Testis (tissue), 2 donors: ENCODE measurements around the gene MNX1.

Experiments
- POLR2A ChIP-seq: fragments of 450-650 bp; IDR thresholded peaks from one replicate; pipeline ENCODE4 v1.6.1; 2017; ENCODE audit warnings: antibody characterized with exemption, mild to moderate bottlenecking, moderate library complexity
- TF ChIP-seq, protein P1 (sequence below), 3 experiments: fragments of 450-650 bp in 2 of 3; fragments of 200-600 bp in 1 of 3; sonication (generic) in 1 of 3; IDR thresholded peaks; one replicate each; pipeline ENCODE4 v1.5.1; 2016 to 2019; ENCODE audit warnings: antibody characterized with exemption in 3 of 3, mild to moderate bottlenecking in 2 of 3, moderate library complexity in 1 of 3

DNA sequence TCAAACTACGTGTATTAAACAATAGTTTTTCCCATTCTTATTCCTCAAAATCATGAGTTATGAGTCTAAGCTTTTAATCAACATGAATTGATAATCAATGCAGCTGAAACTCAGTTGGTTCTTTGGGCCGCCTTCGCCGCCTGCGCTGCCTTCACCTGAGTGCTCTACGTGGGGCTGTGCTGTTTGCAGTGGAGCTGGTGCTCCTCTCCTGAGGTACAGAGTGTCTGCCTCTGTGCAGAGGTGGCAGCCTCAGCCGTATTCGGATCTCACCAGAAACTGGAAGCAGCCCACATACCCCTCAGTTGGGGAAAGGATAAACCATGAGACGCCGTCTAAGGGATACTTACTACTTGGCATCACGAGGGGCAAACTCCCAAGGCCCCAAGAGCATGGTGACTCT is 45.5 kb downstream of the MNX1 start:
- TF ChIP-seq, protein P1, sequence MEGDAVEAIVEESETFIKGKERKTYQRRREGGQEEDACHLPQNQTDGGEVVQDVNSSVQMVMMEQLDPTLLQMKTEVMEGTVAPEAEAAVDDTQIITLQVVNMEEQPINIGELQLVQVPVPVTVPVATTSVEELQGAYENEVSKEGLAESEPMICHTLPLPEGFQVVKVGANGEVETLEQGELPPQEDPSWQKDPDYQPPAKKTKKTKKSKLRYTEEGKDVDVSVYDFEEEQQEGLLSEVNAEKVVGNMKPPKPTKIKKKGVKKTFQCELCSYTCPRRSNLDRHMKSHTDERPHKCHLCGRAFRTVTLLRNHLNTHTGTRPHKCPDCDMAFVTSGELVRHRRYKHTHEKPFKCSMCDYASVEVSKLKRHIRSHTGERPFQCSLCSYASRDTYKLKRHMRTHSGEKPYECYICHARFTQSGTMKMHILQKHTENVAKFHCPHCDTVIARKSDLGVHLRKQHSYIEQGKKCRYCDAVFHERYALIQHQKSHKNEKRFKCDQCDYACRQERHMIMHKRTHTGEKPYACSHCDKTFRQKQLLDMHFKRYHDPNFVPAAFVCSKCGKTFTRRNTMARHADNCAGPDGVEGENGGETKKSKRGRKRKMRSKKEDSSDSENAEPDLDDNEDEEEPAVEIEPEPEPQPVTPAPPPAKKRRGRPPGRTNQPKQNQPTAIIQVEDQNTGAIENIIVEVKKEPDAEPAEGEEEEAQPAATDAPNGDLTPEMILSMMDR (IDR thresholded peaks at IDR 0.05): no peak
- no peak for TF ChIP-seq POLR2A
